WTC11 (cell line): ENCODE results near the gene CFAP20DC. TPM values are rescaled to one million over a fixed set of nuclear protein-coding genes. Genes with fewer than 3 reads are reported as not detected.

Source experiments
- ATAC-seq: fragments of 200-7000 bp; cut with Tn5 transposase; 2 replicates; pipeline ENCODE4 v1.10.0; 2021; ENCODE audit warnings: mild to moderate bottlenecking, moderate library complexity
- CTCF ChIA-PET: fragments of 300-600 bp; sonication (Branson Sonifier 250); formaldehyde crosslinking; loops from one replicate; lab custom pipeline; 2021; ENCODE audit warnings: antibody characterized with exemption; lab: Charles Lee
- POLR2A ChIA-PET: fragments of 350-600 bp; sonication (Branson Sonifier 250); formaldehyde crosslinking; loops from one replicate; lab custom pipeline; 2021; ENCODE audit warnings: antibody characterized with exemption; lab: Charles Lee
- DNase-seq: peaks from one replicate; pipeline ENCODE4 v3.0.0; 2021; ENCODE audit warnings: low spot score
- H3K27ac Mint-ChIP-seq: 2 replicates; pipeline ENCODE4 v1.8.0; 2021; ENCODE audit warnings: mixed read lengths
- H3K27me3 Mint-ChIP-seq: 2 replicates; pipeline ENCODE4 v1.8.0; 2021; ENCODE audit warnings: low read depth, mild to moderate bottlenecking, moderate library complexity, mixed read lengths
- H3K36me3 Mint-ChIP-seq: 2 replicates; pipeline ENCODE4 v1.8.0; 2021; ENCODE audit warnings: mixed read lengths
- H3K4me1 Mint-ChIP-seq: 2 replicates; pipeline ENCODE4 v1.8.0; 2022; ENCODE audit warnings: mixed read lengths
- H3K4me3 Mint-ChIP-seq: 2 replicates; pipeline ENCODE4 v1.8.0; 2021; ENCODE audit warnings: mild to moderate bottlenecking, moderate library complexity, mixed read lengths
- H3K9me3 Mint-ChIP-seq: 2 replicates; pipeline ENCODE4 v1.8.0; 2021; ENCODE audit warnings: mixed read lengths
- ELF4 ChIP-seq: sonication (generic); formaldehyde crosslinking; IDR thresholded peaks from 2 replicates; pipeline ENCODE4 v1.8.1; 2022; ENCODE audit warnings: low read depth, mild to moderate bottlenecking, moderate library complexity, missing genetic modification reagents
- EMX1 ChIP-seq: fragments of 250-450 bp; sonication (Bioruptor Pico); IDR thresholded peaks from 2 replicates; pipeline ENCODE4 v1.8.0; 2021; ENCODE audit warnings: mild to moderate bottlenecking
- ESRRA ChIP-seq: sonication (generic); formaldehyde crosslinking; IDR thresholded peaks from 2 replicates; pipeline ENCODE4 v1.8.1; 2022; ENCODE audit warnings: mild to moderate bottlenecking, missing genetic modification reagents, borderline replicate concordance
- FOXK1 ChIP-seq: sonication (generic); formaldehyde crosslinking; IDR thresholded peaks from 2 replicates; pipeline ENCODE4 v1.8.0; 2022; ENCODE audit warnings: mild to moderate bottlenecking, moderate library complexity, missing genetic modification reagents
- HMGA2 ChIP-seq: fragments of 250-450 bp; sonication (Bioruptor Pico); IDR thresholded peaks from 2 replicates; pipeline ENCODE4 v1.4.0; 2021; ENCODE audit warnings: mild to moderate bottlenecking, moderate library complexity
- JUN ChIP-seq: sonication (generic); formaldehyde crosslinking; IDR thresholded peaks from 2 replicates; pipeline ENCODE4 v1.8.0; 2023; ENCODE audit warnings: mild to moderate bottlenecking, missing genetic modification reagents
- MXD4 ChIP-seq: fragments of 250-450 bp; sonication (Bioruptor Pico); IDR thresholded peaks from 2 replicates; pipeline ENCODE4 v1.8.0; 2021; ENCODE audit warnings: mild to moderate bottlenecking, moderate library complexity, borderline replicate concordance
- NFATC4 ChIP-seq: fragments of 250-450 bp; sonication (Bioruptor Pico); IDR thresholded peaks from 2 replicates; pipeline ENCODE4 v1.9.0; 2021; ENCODE audit warnings: mild to moderate bottlenecking
- NFYB ChIP-seq: sonication (generic); formaldehyde crosslinking; conservative IDR thresholded peaks from 2 replicates; pipeline ENCODE4 v1.8.0; 2022; ENCODE audit warnings: low read depth, missing genetic modification reagents
- NR3C1 ChIP-seq: sonication (generic); formaldehyde crosslinking; conservative IDR thresholded peaks from 2 replicates; pipeline ENCODE4 v1.8.1; 2023; ENCODE audit warnings: low read depth, mild to moderate bottlenecking, missing genetic modification reagents
- PRRX2 ChIP-seq: fragments of 250-450 bp; sonication (Bioruptor Pico); IDR thresholded peaks from 2 replicates; pipeline ENCODE4 v1.8.0; 2021; ENCODE audit warnings: mild to moderate bottlenecking
- RELA ChIP-seq: sonication (generic); formaldehyde crosslinking; IDR thresholded peaks from 2 replicates; pipeline ENCODE4 v1.8.1; 2022; ENCODE audit warnings: missing genetic modification reagents, mild to moderate bottlenecking, borderline replicate concordance
- SMAD4 ChIP-seq: sonication (generic); formaldehyde crosslinking; IDR thresholded peaks from 2 replicates; pipeline ENCODE4 v1.8.0; 2022; ENCODE audit warnings: mild to moderate bottlenecking, missing genetic modification reagents
- SOX15 ChIP-seq: fragments of 250-450 bp; sonication (Bioruptor Pico); IDR thresholded peaks from 2 replicates; pipeline ENCODE4 v1.9.0; 2021; ENCODE audit warnings: mild to moderate bottlenecking
- SP1 ChIP-seq: sonication (generic); formaldehyde crosslinking; conservative IDR thresholded peaks from 2 replicates; pipeline ENCODE4 v1.8.1; 2022; ENCODE audit warnings: missing genetic modification reagents
- TCF7 ChIP-seq: sonication (generic); formaldehyde crosslinking; IDR thresholded peaks from 2 replicates; pipeline ENCODE4 v1.8.0; 2022; ENCODE audit warnings: mild to moderate bottlenecking, low read depth, missing genetic modification reagents, moderate library complexity
- TEAD1 ChIP-seq: sonication (generic); formaldehyde crosslinking; IDR thresholded peaks from 2 replicates; pipeline ENCODE4 v1.8.0; 2022; ENCODE audit warnings: mild to moderate bottlenecking, missing genetic modification reagents
- TP53 ChIP-seq: sonication (generic); formaldehyde crosslinking; IDR thresholded peaks from 2 replicates; pipeline ENCODE4 v1.8.1; 2023; ENCODE audit warnings: mild to moderate bottlenecking, missing genetic modification reagents
- ZNF121 ChIP-seq: sonication (generic); formaldehyde crosslinking; IDR thresholded peaks from 2 replicates; pipeline ENCODE4 v1.8.0; 2023; ENCODE audit warnings: missing genetic modification reagents
- ZNF219 ChIP-seq: sonication (generic); formaldehyde crosslinking; IDR thresholded peaks from 2 replicates; pipeline ENCODE4 v1.8.0; 2023; ENCODE audit warnings: missing genetic modification reagents, mild to moderate bottlenecking, borderline replicate concordance
- ZNF416 ChIP-seq: fragments of 250-450 bp; sonication (Bioruptor Pico); IDR thresholded peaks from 2 replicates; pipeline ENCODE4 v1.9.0; 2021; ENCODE audit warnings: mild to moderate bottlenecking, inconsistent platforms
- ZNF671 ChIP-seq: fragments of 250-450 bp; sonication (Bioruptor Pico); IDR thresholded peaks from 2 replicates; pipeline ENCODE4 v1.8.0; 2021; ENCODE audit warnings: mild to moderate bottlenecking
- total RNA-seq: library from RNA; stranded (reverse); gene quantifications from 3 replicates; pipeline ENCODE4 v1.2.3, GENCODE V29; 2021
- TF ChIP-seq, protein P1 (sequence below): sonication (generic); formaldehyde crosslinking; IDR thresholded peaks from 2 replicates; pipeline ENCODE4 v1.8.1; 2023; ENCODE audit warnings: mild to moderate bottlenecking, missing genetic modification reagents, moderate library complexity
- TF ChIP-seq, protein P2 (sequence below): fragments of 250-450 bp; sonication (Bioruptor Pico); IDR thresholded peaks from 2 replicates; pipeline ENCODE4 v1.8.0; 2021; ENCODE audit warnings: mild to moderate bottlenecking
- TF ChIP-seq, protein P3 (sequence below): sonication (generic); formaldehyde crosslinking; IDR thresholded peaks from 2 replicates; pipeline ENCODE4 v1.8.1; 2022; ENCODE audit warnings: low read depth, missing genetic modification reagents, borderline replicate concordance
- TF ChIP-seq, protein P4 (sequence below): sonication (generic); formaldehyde crosslinking; IDR thresholded peaks from 2 replicates; pipeline ENCODE4 v1.8.0; 2022; ENCODE audit warnings: mild to moderate bottlenecking, missing genetic modification reagents
- TF ChIP-seq, protein P5 (sequence below): sonication (generic); formaldehyde crosslinking; IDR thresholded peaks from 2 replicates; pipeline ENCODE4 v1.8.1; 2022; ENCODE audit warnings: mild to moderate bottlenecking, moderate library complexity, missing genetic modification reagents
- TF ChIP-seq, protein P6 (sequence below): sonication (generic); formaldehyde crosslinking; IDR thresholded peaks from 2 replicates; pipeline ENCODE4 v1.8.1; 2023; ENCODE audit warnings: mild to moderate bottlenecking, missing genetic modification reagents

Gene CFAP20DC
- total RNA-seq, 1 experiment from 2014 or later, result 4.9 TPM

DNA sequence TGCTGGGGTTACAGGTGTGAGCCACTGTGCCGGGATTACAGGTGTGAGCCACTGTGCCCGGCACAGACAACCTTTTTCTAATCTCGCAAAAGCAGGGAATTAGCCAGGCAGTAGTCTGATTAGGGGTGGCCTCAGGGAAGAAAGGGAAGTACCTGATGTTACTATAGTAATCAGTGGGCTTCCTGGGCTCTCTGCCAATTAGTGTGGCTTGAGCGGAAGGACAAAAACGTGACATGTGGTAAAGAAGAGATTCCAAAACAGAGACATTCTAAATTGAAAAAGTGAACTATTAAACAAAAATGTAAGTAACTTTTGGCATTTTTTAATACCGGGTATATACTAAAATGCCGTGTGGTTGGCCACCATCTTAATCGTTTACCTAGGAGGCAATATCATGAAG lies 48.1 kb downstream of the CFAP20DC start (continued):
- TF ChIP-seq MXD4 (CRISPR knock-in tag), result no peak
- no peak for TF ChIP-seq RELA
- no peak for TF ChIP-seq EMX1 (CRISPR knock-in tag)
- no peak for TF ChIP-seq SP1 (CRISPR knock-in tag)
- TF ChIP-seq NFYB, result no peak
- TF ChIP-seq SOX15 (CRISPR knock-in tag), result no peak
- TF ChIP-seq, all 79 proteins: peak for 0

DNA sequence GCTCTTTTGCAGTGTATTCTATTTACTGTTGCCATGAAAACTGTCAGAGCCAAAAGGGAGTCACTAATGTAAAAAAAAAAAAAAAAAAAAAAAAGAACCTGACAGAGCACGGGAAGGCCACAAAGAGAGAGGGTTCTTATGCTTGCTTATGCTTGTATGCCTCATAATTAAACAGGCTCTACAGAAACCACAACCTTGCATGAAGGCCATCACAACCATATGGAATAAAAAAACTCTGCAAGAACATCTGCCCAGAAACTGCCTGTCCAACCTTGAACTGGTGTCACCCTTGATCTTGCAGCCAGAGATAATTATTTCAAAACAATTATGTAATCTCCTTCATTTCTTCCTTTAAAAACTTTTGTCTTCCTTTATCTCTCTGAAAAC lies 50.1 kb downstream of the CFAP20DC start:
- Mint-ChIP-seq H3K27ac (no peak overlapping the region), H3K9me3 (peaks cover 5% of the 10 kb centered on the region), H3K4me3 (no peak overlapping the region), H3K36me3 (no peaks in the 10 kb centered on the region), H3K4me1 (peaks cover 6% of the 10 kb centered on the region), H3K27me3 (no peaks in the 10 kb centered on the region)
- ChIA-PET POLR2A (no interaction called here), CTCF (no interaction called here)
- DNase-seq (no peak), ATAC-seq (no peak)
- TF ChIP-seq HMGA2 (no peak), TEAD1 (CRISPR knock-in tag) (no peak), PRRX2 (CRISPR knock-in tag) (no peak), SP1 (CRISPR knock-in tag) (no peak), TCF7 (CRISPR knock-in tag) (no peak), ELF4 (no peak), TP53 (no peak), NFATC4 (CRISPR knock-in tag) (no peak), FOXK1 (CRISPR knock-in tag) (no peak), SMAD4 (CRISPR knock-in tag) (no peak), ZNF416 (CRISPR knock-in tag) (no peak)
- TF ChIP-seq, protein P1, sequence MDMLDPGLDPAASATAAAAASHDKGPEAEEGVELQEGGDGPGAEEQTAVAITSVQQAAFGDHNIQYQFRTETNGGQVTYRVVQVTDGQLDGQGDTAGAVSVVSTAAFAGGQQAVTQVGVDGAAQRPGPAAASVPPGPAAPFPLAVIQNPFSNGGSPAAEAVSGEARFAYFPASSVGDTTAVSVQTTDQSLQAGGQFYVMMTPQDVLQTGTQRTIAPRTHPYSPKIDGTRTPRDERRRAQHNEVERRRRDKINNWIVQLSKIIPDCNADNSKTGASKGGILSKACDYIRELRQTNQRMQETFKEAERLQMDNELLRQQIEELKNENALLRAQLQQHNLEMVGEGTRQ (CRISPR knock-in tag), result no peak
- TF ChIP-seq, protein P2, sequence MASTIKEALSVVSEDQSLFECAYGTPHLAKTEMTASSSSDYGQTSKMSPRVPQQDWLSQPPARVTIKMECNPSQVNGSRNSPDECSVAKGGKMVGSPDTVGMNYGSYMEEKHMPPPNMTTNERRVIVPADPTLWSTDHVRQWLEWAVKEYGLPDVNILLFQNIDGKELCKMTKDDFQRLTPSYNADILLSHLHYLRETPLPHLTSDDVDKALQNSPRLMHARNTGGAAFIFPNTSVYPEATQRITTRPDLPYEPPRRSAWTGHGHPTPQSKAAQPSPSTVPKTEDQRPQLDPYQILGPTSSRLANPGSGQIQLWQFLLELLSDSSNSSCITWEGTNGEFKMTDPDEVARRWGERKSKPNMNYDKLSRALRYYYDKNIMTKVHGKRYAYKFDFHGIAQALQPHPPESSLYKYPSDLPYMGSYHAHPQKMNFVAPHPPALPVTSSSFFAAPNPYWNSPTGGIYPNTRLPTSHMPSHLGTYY, result no peak
- TF ChIP-seq, protein P3, sequence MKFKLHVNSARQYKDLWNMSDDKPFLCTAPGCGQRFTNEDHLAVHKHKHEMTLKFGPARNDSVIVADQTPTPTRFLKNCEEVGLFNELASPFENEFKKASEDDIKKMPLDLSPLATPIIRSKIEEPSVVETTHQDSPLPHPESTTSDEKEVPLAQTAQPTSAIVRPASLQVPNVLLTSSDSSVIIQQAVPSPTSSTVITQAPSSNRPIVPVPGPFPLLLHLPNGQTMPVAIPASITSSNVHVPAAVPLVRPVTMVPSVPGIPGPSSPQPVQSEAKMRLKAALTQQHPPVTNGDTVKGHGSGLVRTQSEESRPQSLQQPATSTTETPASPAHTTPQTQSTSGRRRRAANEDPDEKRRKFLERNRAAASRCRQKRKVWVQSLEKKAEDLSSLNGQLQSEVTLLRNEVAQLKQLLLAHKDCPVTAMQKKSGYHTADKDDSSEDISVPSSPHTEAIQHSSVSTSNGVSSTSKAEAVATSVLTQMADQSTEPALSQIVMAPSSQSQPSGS (CRISPR knock-in tag), result no peak

DNA sequence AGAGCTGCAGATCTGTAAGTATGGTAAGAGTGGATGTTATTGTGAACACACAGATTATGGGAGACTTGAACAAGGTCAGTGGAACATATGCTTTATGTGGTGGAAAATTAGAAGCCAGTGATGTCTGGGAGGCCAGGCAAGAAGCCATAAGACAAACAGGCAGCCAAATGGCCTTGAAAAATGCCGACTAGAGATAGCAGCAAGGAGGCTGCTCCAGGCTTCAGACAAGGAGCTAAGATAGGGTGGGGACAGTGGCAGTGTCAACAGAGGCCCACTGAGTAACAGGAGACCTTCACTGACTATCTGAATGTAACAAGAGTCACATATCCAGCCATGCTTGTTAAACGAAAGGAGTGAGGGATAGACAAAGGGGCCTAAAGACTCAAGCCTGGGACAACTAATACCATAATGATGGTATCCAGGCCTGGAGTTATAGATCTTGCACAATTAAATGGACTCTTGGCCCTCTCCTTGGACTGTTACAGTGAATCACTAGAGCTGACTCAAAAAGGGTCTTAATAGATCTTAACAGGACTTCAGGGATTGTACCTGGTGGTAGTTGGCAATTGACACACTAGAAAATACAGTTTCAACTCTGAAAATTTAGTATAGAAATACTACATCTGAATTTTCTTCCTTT lies 50.6 kb downstream of the CFAP20DC start:
- H3K36me3 Mint-ChIP-seq, result no peaks in the 10 kb centered on the region
- ATAC-seq, result no peak
- POLR2A ChIA-PET, result no interaction called here
- TF ChIP-seq ZNF671 (CRISPR knock-in tag) (no peak), ZNF219 (CRISPR knock-in tag) (no peak), NFATC4 (CRISPR knock-in tag) (no peak), NR3C1 (no peak), ESRRA (CRISPR knock-in tag) (no peak), SP1 (CRISPR knock-in tag) (no peak), ZNF121 (CRISPR knock-in tag) (no peak), JUN (CRISPR knock-in tag) (no peak)
- TF ChIP-seq, protein P4, sequence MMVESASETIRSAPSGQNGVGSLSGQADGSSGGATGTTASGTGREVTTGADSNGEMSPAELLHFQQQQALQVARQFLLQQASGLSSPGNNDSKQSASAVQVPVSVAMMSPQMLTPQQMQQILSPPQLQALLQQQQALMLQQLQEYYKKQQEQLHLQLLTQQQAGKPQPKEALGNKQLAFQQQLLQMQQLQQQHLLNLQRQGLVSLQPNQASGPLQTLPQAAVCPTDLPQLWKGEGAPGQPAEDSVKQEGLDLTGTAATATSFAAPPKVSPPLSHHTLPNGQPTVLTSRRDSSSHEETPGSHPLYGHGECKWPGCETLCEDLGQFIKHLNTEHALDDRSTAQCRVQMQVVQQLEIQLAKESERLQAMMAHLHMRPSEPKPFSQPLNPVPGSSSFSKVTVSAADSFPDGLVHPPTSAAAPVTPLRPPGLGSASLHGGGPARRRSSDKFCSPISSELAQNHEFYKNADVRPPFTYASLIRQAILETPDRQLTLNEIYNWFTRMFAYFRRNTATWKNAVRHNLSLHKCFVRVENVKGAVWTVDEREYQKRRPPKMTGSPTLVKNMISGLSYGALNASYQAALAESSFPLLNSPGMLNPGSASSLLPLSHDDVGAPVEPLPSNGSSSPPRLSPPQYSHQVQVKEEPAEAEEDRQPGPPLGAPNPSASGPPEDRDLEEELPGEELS (CRISPR knock-in tag), result no peak
- TF ChIP-seq, protein P5, sequence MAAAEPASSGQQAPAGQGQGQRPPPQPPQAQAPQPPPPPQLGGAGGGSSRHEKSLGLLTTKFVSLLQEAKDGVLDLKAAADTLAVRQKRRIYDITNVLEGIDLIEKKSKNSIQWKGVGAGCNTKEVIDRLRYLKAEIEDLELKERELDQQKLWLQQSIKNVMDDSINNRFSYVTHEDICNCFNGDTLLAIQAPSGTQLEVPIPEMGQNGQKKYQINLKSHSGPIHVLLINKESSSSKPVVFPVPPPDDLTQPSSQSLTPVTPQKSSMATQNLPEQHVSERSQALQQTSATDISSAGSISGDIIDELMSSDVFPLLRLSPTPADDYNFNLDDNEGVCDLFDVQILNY (CRISPR knock-in tag), result no peak
- TF ChIP-seq, protein P6, sequence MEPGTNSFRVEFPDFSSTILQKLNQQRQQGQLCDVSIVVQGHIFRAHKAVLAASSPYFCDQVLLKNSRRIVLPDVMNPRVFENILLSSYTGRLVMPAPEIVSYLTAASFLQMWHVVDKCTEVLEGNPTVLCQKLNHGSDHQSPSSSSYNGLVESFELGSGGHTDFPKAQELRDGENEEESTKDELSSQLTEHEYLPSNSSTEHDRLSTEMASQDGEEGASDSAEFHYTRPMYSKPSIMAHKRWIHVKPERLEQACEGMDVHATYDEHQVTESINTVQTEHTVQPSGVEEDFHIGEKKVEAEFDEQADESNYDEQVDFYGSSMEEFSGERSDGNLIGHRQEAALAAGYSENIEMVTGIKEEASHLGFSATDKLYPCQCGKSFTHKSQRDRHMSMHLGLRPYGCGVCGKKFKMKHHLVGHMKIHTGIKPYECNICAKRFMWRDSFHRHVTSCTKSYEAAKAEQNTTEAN (CRISPR knock-in tag), result no peak
- TF ChIP-seq, protein P2, result no peak

More for the DNA sequence above, 50.6 kb downstream of the CFAP20DC start:
- Mint-ChIP-seq H3K4me3 (no peak overlapping the region), H3K27me3 (no peaks in the 10 kb centered on the region), H3K9me3 (peaks cover 5% of the 10 kb centered on the region), H3K27ac (no peak overlapping the region), H3K4me1 (peaks cover 10% of the 10 kb centered on the region)
- no peak for DNase-seq
- CTCF ChIA-PET, result no interaction called here
